GM21360 (cell line): ENCODE data around the gene VWA1.
A peak's percentile ranks its signal among the peaks of the same experiment; 100 is the strongest.

Experiments
- ATAC-seq: cut with Tn5 transposase; IDR thresholded peaks from one replicate; pipeline ENCODE4 v1.9.1; 2021; ENCODE audit warnings: mild to moderate bottlenecking, moderate library complexity; ENCODE audit not compliant: unreplicated experiment

The VWA1 gene, protein sequence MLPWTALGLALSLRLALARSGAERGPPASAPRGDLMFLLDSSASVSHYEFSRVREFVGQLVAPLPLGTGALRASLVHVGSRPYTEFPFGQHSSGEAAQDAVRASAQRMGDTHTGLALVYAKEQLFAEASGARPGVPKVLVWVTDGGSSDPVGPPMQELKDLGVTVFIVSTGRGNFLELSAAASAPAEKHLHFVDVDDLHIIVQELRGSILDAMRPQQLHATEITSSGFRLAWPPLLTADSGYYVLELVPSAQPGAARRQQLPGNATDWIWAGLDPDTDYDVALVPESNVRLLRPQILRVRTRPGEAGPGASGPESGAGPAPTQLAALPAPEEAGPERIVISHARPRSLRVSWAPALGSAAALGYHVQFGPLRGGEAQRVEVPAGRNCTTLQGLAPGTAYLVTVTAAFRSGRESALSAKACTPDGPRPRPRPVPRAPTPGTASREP

GRCh38 chr1:1435106-1435903, at the start of gene VWA1:
Gene VWA1 (plus strand): TSS chr1:1435690. CDS start chr1:1435749, 59 bp downstream.
- no peak for ATAC-seq

DNA sequence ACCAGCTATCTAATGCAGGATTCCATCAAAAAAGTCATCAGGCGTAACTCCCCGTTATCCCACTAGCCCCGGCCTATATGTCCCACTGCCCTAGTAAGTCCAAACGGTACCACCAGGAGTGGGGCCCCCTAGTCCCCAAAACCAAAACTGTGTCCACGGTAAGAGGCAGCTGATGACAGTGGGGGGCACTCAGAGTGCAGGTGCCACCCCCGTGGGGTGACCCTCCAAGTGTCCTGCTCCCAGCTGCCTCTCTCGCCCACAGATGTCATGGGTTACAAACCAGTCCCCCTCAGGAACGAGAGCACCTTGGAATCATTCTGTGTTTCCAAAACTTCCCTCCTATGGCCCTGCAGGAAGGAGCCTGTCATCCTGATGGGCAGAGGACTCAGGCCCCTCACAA, 49.6 kb upstream of the VWA1 start:
- ATAC-seq, result no peak

GRCh38 chr1:1387098-1388077, 48.1 kb upstream of the VWA1 start:
- ATAC-seq, result no peak

DNA sequence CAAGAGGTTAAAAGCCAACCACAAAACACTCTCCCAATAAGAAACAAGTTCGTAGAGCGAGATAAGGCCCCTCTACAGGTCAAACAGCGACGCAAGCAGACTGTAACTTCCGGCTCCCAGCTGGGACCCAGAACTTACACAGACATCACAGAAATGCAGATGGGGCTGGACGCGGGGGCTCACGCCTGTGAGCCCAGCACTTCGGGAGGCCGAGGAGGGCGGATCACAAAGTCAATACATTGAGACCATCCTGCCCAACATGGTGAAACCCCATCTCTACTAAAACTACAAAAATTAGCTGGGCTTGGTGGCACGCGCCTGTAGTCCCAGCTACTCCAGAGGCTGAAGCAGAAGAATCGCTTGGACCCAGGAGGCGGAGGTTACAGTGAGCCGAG, 47.4 kb upstream of the VWA1 start:
- no peak for ATAC-seq

- ATAC-seq, result no peak
Measured at GRCh38 chr1:1390675-1391074, 44.8 kb upstream of the VWA1 start.

DNA sequence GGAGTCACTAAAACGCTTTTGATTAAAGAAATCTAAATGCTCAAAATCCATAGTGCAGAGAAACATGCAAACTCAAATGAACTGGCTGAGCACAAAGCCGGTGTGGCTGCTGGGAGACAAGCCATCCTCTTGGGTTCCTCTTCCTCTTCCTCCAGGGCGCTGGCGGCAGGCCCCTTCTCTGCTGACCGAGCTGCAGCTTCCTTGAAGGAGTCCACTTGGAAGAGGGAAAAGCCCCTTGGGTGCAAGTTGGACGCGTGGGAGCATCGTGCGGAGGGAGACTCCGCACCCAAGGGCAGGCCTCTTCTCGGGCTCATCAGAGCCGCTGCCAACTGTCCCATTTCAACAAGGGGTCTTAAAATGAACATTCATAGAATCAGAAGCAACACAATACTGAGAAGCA, 44.3 kb upstream of the VWA1 start:
- ATAC-seq, result no peak

GRCh38 chr1:1393014-1393413, 42.5 kb upstream of the VWA1 start:
- ATAC-seq, result no peak

DNA sequence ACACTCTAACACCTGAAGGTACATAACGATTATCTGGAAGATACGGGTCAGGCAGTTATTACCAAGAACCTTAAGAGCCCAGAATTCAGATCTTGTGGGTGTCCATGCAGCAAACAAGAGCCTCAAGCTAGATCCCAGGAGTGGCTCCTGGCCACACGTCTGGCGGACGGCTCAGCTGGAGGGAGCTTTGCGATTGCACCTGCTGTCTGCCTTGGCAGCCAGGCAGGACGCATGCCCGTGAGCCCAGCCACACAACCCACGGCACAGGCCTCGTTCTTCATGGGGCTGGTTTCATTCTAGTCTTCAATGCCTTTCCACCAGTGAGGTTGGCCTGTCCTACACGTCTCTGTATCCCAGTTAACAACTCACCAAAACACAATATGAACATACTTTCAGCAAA, 42.1 kb upstream of the VWA1 start:
- no peak for ATAC-seq

GRCh38 chr1:1394116-1394515, 41.4 kb upstream of the VWA1 start:
- no peak for ATAC-seq

DNA sequence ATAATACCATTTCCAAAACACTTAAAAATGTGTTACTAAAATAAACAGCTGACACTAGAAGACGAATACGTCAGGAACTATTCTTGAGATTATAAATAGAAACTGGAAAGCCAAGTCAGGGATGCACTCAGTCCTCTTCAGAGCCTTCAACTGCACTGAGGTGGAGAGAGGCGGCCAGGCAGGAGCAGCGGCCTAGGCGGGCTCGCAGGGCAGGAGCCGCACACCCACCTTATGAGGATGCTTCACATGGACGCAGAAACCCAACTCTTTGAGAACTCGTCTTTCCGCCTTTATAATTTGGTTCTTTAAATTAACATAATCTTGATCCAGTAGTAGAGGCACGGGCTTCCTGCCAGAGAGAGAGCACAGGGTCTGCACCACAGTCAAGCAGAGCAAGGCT, 40.3 kb upstream of the VWA1 start:
- ATAC-seq, result no peak

DNA sequence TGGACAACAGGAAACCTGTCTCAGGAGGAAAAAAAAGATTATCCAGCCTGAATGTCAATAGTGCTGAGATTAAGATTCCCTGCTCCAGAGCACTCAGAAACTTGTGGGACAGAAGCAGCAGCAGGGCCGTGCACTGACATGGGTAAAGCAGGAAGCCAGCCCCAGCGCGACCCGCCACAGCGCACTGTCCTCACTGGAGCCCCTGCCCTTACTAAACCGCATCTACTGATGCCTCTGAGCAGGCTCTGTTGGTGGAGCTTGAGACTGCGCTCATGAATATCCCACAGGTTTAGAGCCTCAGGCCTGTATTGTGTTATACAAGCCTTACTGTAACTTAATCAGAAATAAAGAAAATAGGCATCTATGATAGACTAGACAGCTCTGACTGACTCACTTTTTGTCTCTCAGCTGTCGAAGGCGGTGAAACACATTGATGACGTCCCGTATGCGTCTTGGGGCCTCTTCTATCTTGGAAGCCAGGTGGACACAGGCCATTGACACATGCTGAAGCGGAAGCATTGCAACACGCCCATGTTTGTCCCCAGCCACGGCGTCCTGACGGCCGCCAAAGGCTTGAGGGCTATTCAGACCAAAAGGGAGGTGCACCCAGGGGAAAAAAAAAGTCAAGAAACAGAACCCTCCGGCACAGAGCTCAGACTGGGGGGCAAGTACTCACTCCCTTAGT, 37.5 kb upstream of the VWA1 start:
- no peak for ATAC-seq

- ATAC-seq, result peak; percentile 21
Measured at GRCh38 chr1:1398677-1399186, 36.8 kb upstream of the VWA1 start.

- ATAC-seq, result peak; percentile 94
Measured at GRCh38 chr1:1399187-1399871, 36.2 kb upstream of the VWA1 start, which contains the start of gene CCNL2. Gene CCNL2 (minus strand): TSS chr1:1399335. CDS start chr1:1399306, 29 bp downstream.

GRCh38 chr1:1399872-1400575, 35.5 kb upstream of the VWA1 start:
- no peak for ATAC-seq

DNA sequence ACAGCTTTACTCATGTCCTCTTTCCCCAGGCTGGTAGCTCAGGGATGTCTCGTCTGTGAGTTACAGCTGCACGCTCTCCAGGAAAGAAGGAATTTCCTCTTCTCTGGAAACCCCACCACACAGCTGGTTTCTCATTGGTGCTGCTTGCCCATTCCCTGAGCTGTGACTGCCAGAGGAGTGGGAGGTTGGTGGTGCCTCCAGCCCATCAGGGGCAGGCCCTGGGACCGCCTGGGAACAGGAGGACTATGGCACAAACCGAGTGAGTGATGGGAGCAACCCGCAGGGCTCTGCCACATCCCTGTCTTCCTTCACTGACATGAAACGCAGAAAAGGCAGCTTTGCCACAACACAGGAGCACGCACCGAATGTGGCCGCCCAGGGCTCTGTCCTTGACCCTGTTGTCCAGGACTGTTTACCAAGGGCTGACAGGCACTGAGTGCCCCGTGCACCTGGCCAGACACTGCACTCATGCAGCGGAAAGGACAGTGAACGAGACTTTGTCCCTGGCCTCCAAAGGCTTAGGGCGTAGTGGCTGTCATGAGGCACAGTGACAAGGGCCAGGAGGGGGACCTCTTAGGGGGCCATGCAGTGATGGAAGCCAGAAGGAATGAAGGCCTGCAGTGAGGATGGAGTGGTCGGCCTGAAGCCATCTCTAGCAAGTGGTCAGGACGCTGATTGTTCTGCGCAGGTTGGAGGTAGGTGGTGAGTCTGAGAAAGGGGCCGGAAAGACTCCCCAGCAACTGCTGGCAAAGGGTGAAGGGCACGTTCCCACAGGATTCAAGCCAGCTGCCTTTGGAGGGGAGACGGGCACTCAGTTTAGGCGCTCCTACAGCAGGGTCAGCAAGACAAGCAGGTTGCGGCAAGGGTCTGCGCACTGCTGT, 34.7 kb upstream of the VWA1 start:
- ATAC-seq, result no peak

DNA sequence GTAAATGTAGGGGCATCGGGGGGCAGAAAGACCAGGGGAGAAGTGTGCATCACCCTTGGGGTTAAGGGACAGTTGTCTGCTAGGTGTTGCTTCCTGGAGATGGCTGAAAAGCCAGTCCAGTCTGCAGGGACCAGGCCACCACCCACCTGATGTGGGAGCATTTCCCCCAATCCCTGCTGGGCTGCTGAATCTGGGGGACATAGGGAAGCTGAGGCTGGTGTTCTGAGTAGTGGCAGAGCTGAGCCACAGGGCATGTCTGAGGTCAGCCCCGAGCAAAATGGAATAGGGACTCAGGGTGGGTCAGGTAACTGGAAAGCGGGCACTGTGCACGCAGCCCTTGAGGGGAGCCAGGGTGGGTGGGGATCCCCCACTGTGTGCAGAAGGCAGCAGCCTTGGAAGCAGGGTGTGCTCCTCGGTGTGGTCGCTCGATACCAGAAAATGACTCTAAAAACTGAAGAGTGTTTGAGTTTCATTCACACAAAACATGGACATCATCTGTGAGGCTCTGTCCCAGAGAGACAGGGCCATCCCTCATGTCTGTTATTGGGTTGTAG, 34.0 kb upstream of the VWA1 start:
- no peak for ATAC-seq

DNA sequence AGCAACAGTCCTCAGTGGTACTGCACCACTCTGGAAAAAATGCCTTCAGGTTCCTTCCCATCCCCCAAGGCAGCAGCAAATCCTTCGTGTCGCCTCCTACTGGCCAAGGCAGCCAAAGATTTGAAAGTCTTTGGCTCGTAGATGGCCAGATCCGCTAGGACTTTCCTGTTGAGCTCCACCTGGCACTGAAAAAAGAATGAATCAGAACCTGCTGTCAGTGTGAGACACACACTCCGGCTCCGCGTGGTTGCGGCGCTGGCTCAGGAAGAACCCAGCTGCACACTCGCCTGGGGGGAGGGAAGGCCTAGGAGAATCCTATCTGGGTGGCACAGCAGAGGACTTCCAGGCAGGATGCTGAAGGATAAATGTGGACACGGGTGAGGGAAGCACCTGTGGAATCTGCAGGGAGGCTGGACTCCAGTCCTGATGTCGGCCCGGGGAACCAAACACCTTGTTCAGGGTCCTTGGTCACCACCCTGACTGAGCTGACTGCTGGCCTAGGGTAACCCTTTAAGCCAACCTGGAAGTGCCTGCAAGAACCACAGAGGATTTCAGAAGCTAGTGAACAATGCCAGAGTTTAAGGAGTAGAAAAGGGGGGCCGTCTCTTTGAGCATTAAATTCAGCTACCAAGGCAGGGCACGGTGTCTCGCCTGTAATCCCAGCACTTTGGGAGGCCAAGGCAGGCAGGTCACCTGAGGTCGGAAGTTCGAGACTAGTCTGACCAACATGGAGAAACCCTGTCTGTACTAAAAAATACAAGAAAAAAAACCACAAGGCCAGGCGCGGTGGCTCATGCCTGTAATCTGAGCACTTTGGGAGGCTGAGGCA, 33.2 kb upstream of the VWA1 start:
- ATAC-seq, result no peak
